ENCODE measurements around the gene LAYN. TPM values are rescaled to one million over a fixed set of nuclear protein-coding genes. Genes with fewer than 3 reads are reported as not detected.

Gene LAYN
- total and polyA plus RNA-seq, 2 donors = 11.5 to 30.9 TPM

DNA sequence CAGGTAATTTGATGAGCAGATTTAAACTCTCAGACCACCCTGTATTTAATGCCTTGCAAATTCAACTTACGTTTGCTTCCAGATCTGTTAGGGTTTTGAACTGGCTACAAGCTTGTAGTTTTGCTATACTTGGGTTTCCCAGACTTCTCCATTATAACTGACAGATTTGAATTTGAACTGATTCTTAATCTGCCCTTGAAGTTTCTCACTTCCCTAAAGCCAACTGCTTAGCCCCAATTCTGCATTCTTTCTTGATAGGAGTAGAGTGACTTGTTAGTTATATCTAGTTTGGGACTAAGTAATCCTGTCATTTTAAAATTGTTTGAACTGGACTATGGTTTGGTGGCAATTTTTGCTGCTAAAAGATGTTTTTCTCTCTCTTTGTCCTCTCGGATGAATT is 9.7 kb downstream of the LAYN start:
- H3K9me3 ChIP-seq (ENCODE audit: control insufficient read depth in 2 of 2, insufficient read depth in 1 of 2, low read length in 1 of 2) = no peaks in the 10 kb centered on the region
- WGBS = 96% methylated on average over 2 of the region's 2 CpGs
- H3K36me3 ChIP-seq (ENCODE audit: control insufficient read depth in 2 of 2, insufficient read depth in 2 of 2, low read length in 1 of 2) = no peaks in the 10 kb centered on the region
- peaks cover 0 to 7% of the 10 kb centered on the region in 2 donors for H3K4me1 ChIP-seq (ENCODE audit: control insufficient read depth in 2 of 2, insufficient read depth in 2 of 2, low read length in 2 of 2)
- peaks cover 0 to 14% of the 10 kb centered on the region in 2 donors for H3K27me3 ChIP-seq (ENCODE audit: control insufficient read depth in 2 of 2, insufficient read depth in 1 of 2, low read length in 1 of 2)
- H3K4me3 ChIP-seq (ENCODE audit: low read length in 2 of 2) = no peak overlapping the region
- H3K27ac ChIP-seq (ENCODE audit: low read depth in 1 of 2, low read length in 1 of 2) = peak overlapping the region in 1 of 2 donors; percentile 63
- DNase-seq (ENCODE audit: low read depth in 6 of 9, low spot score in 9 of 9) = no peak

DNA sequence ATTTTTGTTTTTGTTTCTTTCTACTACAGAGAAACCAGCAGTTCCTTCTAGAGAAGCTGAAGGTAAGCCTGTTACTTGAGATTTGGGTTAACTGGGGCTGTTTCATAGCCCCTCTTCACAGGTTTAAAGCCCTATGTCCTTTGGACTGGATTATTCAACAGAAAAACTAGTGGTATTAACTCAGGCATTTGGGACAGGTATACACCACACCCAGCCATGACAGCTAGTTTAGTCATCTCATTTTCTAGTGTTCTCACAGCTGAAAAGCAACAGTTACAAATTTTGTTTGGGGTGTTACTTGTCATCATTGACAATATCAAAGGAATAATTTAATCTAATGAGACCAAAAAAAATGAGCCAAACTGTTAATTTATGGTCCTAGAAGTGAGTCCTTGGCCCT is 14.0 kb downstream of the LAYN start:
- peaks cover 0 to 5% of the 10 kb centered on the region in 2 donors for H3K9me3 ChIP-seq (ENCODE audit: control insufficient read depth in 2 of 2, insufficient read depth in 1 of 2, low read length in 1 of 2)
- H3K4me3 ChIP-seq (ENCODE audit: low read length in 2 of 2) = no peak overlapping the region
- H3K27me3 ChIP-seq (ENCODE audit: control insufficient read depth in 2 of 2, insufficient read depth in 1 of 2, low read length in 1 of 2) = peaks cover 0 to 2% of the 10 kb centered on the region in 2 donors
- H3K27ac ChIP-seq (ENCODE audit: low read depth in 1 of 2, low read length in 1 of 2) = no peak overlapping the region
- H3K36me3 ChIP-seq (ENCODE audit: control insufficient read depth in 2 of 2, insufficient read depth in 2 of 2, low read length in 1 of 2) = no peaks in the 10 kb centered on the region
- peaks cover 0 to 4% of the 10 kb centered on the region in 2 donors for H3K4me1 ChIP-seq (ENCODE audit: control insufficient read depth in 2 of 2, insufficient read depth in 2 of 2, low read length in 2 of 2)
- DNase-seq (ENCODE audit: low read depth in 6 of 9, low spot score in 9 of 9) = no peak

DNA sequence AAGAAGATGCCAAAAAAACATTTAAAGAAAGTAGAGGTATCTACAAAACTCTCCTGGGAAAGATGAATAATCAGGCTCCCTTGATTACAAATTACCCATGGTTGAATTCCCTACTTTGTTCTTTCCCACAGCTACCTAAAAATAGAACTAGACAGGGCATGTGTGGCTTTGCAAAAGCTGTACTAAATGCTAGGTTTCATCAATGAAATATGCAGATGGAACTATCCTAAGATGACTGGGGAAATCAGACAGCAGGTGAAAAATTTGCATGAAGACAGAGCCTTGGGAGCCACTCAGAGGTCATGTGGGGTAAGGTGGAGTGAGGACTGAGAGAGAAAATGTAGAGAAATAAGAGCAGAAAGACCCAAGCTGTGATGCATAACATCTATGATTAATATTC is 14.7 kb downstream of the LAYN start:
- Histone ChIP-seq H3K36me3 (ENCODE audit: control insufficient read depth in 2 of 2, insufficient read depth in 2 of 2, low read length in 1 of 2) (no peaks in the 10 kb centered on the region), H3K9me3 (ENCODE audit: control insufficient read depth in 2 of 2, insufficient read depth in 1 of 2, low read length in 1 of 2) (peaks cover 0 to 5% of the 10 kb centered on the region in 2 donors), H3K27me3 (ENCODE audit: control insufficient read depth in 2 of 2, insufficient read depth in 1 of 2, low read length in 1 of 2) (peaks cover 0 to 2% of the 10 kb centered on the region in 2 donors), H3K4me3 (ENCODE audit: low read length in 2 of 2) (no peak overlapping the region), H3K4me1 (ENCODE audit: control insufficient read depth in 2 of 2, insufficient read depth in 2 of 2, low read length in 2 of 2) (peaks cover 0 to 3% of the 10 kb centered on the region in 2 donors), H3K27ac (ENCODE audit: low read depth in 1 of 2, low read length in 1 of 2) (no peak overlapping the region)
- no peak for DNase-seq (ENCODE audit: low read depth in 6 of 9, low spot score in 9 of 9)

DNA sequence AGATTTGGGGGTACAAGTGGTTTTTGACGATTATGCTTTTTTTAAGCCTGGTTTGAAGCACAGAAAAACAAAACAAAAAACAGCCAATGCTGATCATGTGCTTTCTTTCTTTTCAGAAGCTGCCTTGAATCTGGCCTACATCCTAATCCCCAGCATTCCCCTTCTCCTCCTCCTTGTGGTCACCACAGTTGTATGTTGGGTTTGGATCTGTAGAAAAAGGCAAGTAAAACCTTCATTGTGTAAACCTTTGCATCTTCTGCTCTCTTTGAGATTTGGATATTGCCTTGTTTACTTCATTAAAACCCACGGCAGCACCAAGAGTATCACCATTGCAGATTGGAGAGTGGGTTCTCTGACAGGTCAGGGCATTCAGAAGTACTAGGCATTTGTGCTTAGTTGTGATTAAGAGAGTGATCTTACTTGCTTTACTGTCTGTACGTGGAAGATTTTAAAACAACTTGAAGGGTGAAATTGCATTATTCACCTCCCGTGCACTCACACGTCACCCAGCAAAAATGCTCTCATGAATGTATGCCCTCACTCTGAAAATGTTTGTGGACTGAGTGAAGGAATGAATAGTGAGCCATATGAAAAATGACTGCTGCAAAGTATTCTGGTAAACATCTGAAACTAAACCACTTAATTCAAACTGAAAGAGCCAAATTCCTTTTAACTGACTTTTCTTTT is 17.0 kb downstream of the LAYN start:
- Histone ChIP-seq H3K36me3 (ENCODE audit: control insufficient read depth in 2 of 2, insufficient read depth in 2 of 2, low read length in 1 of 2) (no peaks in the 10 kb centered on the region), H3K27me3 (ENCODE audit: control insufficient read depth in 2 of 2, insufficient read depth in 1 of 2, low read length in 1 of 2) (no peaks in the 10 kb centered on the region), H3K4me3 (ENCODE audit: low read length in 2 of 2) (no peak overlapping the region), H3K27ac (ENCODE audit: low read depth in 1 of 2, low read length in 1 of 2) (no peak overlapping the region), H3K4me1 (ENCODE audit: control insufficient read depth in 2 of 2, insufficient read depth in 2 of 2, low read length in 2 of 2) (peaks cover 0 to 3% of the 10 kb centered on the region in 2 donors), H3K9me3 (ENCODE audit: control insufficient read depth in 2 of 2, insufficient read depth in 1 of 2, low read length in 1 of 2) (peaks cover 0 to 5% of the 10 kb centered on the region in 2 donors)
- WGBS = 97% methylated on average over 5 of the region's 5 CpGs
- DNase-seq (ENCODE audit: low read depth in 6 of 9, low spot score in 9 of 9) = no peak

DNA sequence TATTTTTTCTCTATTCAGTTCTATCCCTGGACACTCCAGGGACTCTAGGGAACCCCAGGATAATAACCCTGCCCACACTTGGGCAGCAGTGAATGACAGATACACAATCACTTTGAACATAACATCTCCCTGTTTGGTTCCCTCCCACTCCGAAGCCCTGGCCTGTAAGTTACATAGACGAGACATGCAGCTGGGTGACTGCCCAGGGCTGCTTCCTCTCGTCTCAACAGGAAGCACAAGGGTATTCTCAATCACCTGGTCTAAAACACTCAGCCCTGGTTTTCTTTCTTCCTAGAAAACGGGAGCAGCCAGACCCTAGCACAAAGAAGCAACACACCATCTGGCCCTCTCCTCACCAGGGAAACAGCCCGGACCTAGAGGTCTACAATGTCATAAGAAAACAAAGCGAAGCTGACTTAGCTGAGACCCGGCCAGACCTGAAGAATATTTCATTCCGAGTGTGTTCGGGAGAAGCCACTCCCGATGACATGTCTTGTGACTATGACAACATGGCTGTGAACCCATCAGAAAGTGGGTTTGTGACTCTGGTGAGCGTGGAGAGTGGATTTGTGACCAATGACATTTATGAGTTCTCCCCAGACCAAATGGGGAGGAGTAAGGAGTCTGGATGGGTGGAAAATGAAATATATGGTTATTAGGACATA is 19.4 kb downstream of the LAYN start:
- H3K4me1 ChIP-seq (ENCODE audit: control insufficient read depth in 2 of 2, insufficient read depth in 2 of 2, low read length in 2 of 2) = peaks cover 0 to 3% of the 10 kb centered on the region in 2 donors
- peaks cover 0 to 5% of the 10 kb centered on the region in 2 donors for H3K9me3 ChIP-seq (ENCODE audit: control insufficient read depth in 2 of 2, insufficient read depth in 1 of 2, low read length in 1 of 2)
- H3K27ac ChIP-seq (ENCODE audit: low read depth in 1 of 2, low read length in 1 of 2) = no peak overlapping the region
- H3K27me3 ChIP-seq (ENCODE audit: control insufficient read depth in 2 of 2, insufficient read depth in 1 of 2, low read length in 1 of 2) = no peaks in the 10 kb centered on the region
- 74% methylated on average over 11 of the region's 11 CpGs for WGBS
- no peak for DNase-seq (ENCODE audit: low read depth in 6 of 9, low spot score in 9 of 9)
- no peak overlapping the region for H3K4me3 ChIP-seq (ENCODE audit: low read length in 2 of 2)
- H3K36me3 ChIP-seq (ENCODE audit: control insufficient read depth in 2 of 2, insufficient read depth in 2 of 2, low read length in 1 of 2) = no peaks in the 10 kb centered on the region

DNA sequence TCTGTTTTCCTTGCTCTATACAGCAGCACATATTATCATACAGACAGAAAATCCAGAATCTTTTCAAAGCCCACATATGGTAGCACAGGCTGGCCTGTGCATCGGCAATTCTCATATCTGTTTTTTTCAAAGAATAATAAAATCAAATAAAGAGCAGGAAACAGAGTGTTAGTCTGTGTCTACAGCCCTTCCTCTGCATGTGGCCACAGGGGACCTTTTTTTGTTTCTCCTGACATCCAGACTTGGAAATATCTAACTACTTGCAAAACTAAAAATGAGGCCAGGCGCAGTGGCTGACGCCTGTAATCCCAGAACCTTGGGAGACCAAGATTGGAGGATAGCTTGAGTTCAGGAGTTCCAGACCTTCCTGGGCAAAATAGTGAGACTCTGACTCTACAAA is 20.3 kb downstream of the LAYN start:
- Histone ChIP-seq H3K4me1 (ENCODE audit: control insufficient read depth in 2 of 2, insufficient read depth in 2 of 2, low read length in 2 of 2) (peaks cover 0 to 3% of the 10 kb centered on the region in 2 donors), H3K36me3 (ENCODE audit: control insufficient read depth in 2 of 2, insufficient read depth in 2 of 2, low read length in 1 of 2) (no peaks in the 10 kb centered on the region), H3K4me3 (ENCODE audit: low read length in 2 of 2) (no peak overlapping the region), H3K27ac (ENCODE audit: low read depth in 1 of 2, low read length in 1 of 2) (no peak overlapping the region), H3K27me3 (ENCODE audit: control insufficient read depth in 2 of 2, insufficient read depth in 1 of 2, low read length in 1 of 2) (no peaks in the 10 kb centered on the region), H3K9me3 (ENCODE audit: control insufficient read depth in 2 of 2, insufficient read depth in 1 of 2, low read length in 1 of 2) (peaks cover 0 to 5% of the 10 kb centered on the region in 2 donors)
- DNase-seq (ENCODE audit: low read depth in 6 of 9, low spot score in 9 of 9) = no peak
- WGBS = 93% methylated on average over 3 of the region's 3 CpGs

DNA sequence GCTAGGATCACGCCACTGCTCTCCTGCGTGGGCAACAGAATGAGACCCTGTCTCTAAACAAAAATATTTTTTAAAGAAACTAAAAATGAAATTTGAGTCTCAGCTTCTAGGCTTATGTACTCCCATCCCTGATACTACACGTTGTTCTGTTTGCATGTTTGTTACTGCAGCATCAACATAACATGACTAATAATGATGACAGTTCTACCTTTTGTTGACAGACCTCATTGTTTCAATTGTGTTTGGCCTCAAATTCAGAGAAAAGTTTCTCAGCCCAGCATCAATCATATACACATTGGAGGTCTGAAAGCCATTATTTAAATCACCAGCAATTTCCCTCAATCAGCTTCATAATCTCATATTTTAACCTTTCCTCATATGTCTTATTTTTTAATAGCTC is 20.8 kb downstream of the LAYN start:
- Histone ChIP-seq H3K27ac (ENCODE audit: low read depth in 1 of 2, low read length in 1 of 2) (no peak overlapping the region), H3K4me1 (ENCODE audit: control insufficient read depth in 2 of 2, insufficient read depth in 2 of 2, low read length in 2 of 2) (peaks cover 0 to 3% of the 10 kb centered on the region in 2 donors), H3K36me3 (ENCODE audit: control insufficient read depth in 2 of 2, insufficient read depth in 2 of 2, low read length in 1 of 2) (no peaks in the 10 kb centered on the region), H3K27me3 (ENCODE audit: control insufficient read depth in 2 of 2, insufficient read depth in 1 of 2, low read length in 1 of 2) (no peaks in the 10 kb centered on the region), H3K4me3 (ENCODE audit: low read length in 2 of 2) (no peak overlapping the region), H3K9me3 (ENCODE audit: control insufficient read depth in 2 of 2, insufficient read depth in 1 of 2, low read length in 1 of 2) (peaks cover 0 to under 1% of the 10 kb centered on the region in 2 donors)
- no peak for DNase-seq (ENCODE audit: low read depth in 6 of 9, low spot score in 9 of 9)
- WGBS = 95% methylated on average over 3 of the region's 3 CpGs

DNA sequence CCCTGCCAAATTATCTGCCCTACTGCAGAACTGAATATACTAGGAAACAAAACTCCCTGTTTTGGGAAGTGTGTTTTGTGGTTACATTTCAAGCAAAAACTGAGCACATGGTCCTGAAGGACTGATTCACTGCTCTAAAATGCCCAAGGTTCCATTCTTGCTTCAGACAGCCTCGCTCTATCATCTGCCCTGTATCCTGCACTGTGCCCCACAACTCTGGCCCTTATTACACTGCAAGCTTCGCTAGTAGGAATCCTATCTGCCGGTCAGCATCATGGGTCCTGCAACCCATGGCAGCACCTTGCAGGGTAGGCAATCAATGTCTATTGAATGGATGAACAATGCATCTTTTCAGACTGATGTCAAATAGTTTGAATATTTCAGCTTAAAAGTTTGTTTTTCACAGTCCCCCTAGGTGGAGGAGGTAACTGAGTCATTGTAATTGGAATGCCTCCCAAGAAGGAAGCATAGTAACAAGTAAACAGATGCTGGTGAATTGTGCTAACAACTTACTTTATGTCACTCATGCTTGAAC is 21.3 kb downstream of the LAYN start:
- no peaks in the 10 kb centered on the region for H3K36me3 ChIP-seq (ENCODE audit: control insufficient read depth in 2 of 2, insufficient read depth in 2 of 2, low read length in 1 of 2)
- no peak overlapping the region for H3K4me3 ChIP-seq (ENCODE audit: low read length in 2 of 2)
- 82% methylated on average over 3 of the region's 3 CpGs for WGBS
- no peaks in the 10 kb centered on the region for H3K9me3 ChIP-seq (ENCODE audit: control insufficient read depth in 2 of 2, insufficient read depth in 1 of 2, low read length in 1 of 2)
- DNase-seq (ENCODE audit: low read depth in 6 of 9, low spot score in 9 of 9) = no peak
- H3K27ac ChIP-seq (ENCODE audit: low read depth in 1 of 2, low read length in 1 of 2) = no peak overlapping the region
- no peaks in the 10 kb centered on the region for H3K27me3 ChIP-seq (ENCODE audit: control insufficient read depth in 2 of 2, insufficient read depth in 1 of 2, low read length in 1 of 2)
- peaks cover 0 to 3% of the 10 kb centered on the region in 2 donors for H3K4me1 ChIP-seq (ENCODE audit: control insufficient read depth in 2 of 2, insufficient read depth in 2 of 2, low read length in 2 of 2)

DNA sequence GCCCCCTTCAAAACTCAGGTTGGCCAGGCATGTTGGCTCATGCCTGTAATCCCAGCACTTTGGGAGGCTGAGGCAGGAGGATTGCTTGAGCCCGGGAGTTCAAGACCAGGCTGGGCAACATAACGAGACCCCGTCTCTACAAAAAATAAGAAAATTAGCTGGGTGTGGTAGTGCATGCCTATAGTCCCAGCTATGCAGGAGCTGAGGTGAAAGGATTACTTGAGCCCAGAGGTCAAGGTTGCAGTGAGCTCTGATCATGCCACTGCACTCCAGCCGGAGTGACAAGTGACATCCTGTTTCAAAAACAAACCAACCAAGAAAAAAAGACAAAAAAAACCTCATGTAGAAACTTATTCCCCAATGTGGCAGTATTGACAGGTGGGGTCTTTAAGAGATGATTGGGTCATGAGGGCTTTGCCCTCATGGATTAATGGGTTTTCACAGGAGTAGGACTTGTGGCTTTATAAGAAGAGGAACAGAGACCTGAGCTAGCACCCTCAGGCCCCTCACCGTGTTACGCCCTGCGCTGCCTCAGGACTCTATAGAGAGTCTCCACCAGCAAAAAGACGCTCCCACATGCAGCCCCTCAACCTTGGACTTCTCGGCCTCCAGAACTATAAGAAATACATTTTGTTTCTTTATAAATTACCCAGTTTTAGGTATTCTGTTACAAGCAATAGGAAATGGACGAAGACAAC is 22.3 kb downstream of the LAYN start:
- H3K4me1 ChIP-seq (ENCODE audit: control insufficient read depth in 2 of 2, insufficient read depth in 2 of 2, low read length in 2 of 2) = peaks cover 0 to 3% of the 10 kb centered on the region in 2 donors
- H3K27ac ChIP-seq (ENCODE audit: low read depth in 1 of 2, low read length in 1 of 2) = no peak overlapping the region
- no peak for DNase-seq (ENCODE audit: low read depth in 6 of 9, low spot score in 9 of 9)
- H3K9me3 ChIP-seq (ENCODE audit: control insufficient read depth in 2 of 2, insufficient read depth in 1 of 2, low read length in 1 of 2) = no peaks in the 10 kb centered on the region
- H3K27me3 ChIP-seq (ENCODE audit: control insufficient read depth in 2 of 2, insufficient read depth in 1 of 2, low read length in 1 of 2) = no peaks in the 10 kb centered on the region
- H3K4me3 ChIP-seq (ENCODE audit: low read length in 2 of 2) = no peak overlapping the region
- H3K36me3 ChIP-seq (ENCODE audit: control insufficient read depth in 2 of 2, insufficient read depth in 2 of 2, low read length in 1 of 2) = no peaks in the 10 kb centered on the region
- WGBS = 92% methylated on average over 10 of the region's 10 CpGs

All from thymus (tissue), 11 donors.